Measurements from ENCODE around the gene PTCD3.

Gene PTCD3

GRCh38 chr2:86066915-86067314 is 39.1 kb upstream of the PTCD3 start:
- TF ChIP-seq, protein P1, sequence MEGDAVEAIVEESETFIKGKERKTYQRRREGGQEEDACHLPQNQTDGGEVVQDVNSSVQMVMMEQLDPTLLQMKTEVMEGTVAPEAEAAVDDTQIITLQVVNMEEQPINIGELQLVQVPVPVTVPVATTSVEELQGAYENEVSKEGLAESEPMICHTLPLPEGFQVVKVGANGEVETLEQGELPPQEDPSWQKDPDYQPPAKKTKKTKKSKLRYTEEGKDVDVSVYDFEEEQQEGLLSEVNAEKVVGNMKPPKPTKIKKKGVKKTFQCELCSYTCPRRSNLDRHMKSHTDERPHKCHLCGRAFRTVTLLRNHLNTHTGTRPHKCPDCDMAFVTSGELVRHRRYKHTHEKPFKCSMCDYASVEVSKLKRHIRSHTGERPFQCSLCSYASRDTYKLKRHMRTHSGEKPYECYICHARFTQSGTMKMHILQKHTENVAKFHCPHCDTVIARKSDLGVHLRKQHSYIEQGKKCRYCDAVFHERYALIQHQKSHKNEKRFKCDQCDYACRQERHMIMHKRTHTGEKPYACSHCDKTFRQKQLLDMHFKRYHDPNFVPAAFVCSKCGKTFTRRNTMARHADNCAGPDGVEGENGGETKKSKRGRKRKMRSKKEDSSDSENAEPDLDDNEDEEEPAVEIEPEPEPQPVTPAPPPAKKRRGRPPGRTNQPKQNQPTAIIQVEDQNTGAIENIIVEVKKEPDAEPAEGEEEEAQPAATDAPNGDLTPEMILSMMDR (IDR thresholded peaks at IDR 0.05; ENCODE audit: low read depth, low read length) = no peak
- H3K4me3 ChIP-seq (ENCODE audit: low read depth, low read length) = no peak overlapping the region

DNA sequence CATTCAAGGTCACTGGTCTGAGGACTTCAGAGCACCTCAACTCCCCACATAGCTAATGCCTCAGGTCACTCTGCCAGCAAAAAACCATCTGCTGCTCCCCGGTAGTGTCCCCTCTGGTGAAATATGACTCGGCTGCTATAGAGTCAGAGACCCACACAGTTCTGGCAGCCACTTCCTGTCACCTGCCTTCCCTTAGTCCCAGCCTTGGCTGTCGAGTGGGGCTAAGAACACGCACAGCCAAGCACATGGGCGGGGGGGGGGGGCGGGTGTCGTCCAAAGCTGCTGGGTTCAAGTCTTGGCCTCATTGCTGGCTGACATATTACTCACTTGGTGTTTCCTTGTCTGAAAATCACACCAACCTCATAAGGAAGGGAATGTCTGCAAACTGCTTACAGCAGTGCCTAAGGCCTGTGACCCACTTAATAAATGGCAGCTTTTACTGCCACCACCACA is 37.9 kb upstream of the PTCD3 start:
- TF ChIP-seq, protein P1 (IDR thresholded peaks at IDR 0.05; ENCODE audit: low read depth, low read length) = no peak
- H3K4me3 ChIP-seq (ENCODE audit: low read depth, low read length) = no peak overlapping the region

- TF ChIP-seq, protein P1 (IDR thresholded peaks at IDR 0.05; ENCODE audit: low read depth, low read length) = no peak
- H3K4me3 ChIP-seq (ENCODE audit: low read depth, low read length) = no peak overlapping the region
Measured at GRCh38 chr2:86068648-86069047, 37.4 kb upstream of the PTCD3 start.

GRCh38 chr2:86069091-86069685 is 36.8 kb upstream of the PTCD3 start:
- TF ChIP-seq, protein P1 (IDR thresholded peaks at IDR 0.05; ENCODE audit: low read depth, low read length) = no peak

DNA sequence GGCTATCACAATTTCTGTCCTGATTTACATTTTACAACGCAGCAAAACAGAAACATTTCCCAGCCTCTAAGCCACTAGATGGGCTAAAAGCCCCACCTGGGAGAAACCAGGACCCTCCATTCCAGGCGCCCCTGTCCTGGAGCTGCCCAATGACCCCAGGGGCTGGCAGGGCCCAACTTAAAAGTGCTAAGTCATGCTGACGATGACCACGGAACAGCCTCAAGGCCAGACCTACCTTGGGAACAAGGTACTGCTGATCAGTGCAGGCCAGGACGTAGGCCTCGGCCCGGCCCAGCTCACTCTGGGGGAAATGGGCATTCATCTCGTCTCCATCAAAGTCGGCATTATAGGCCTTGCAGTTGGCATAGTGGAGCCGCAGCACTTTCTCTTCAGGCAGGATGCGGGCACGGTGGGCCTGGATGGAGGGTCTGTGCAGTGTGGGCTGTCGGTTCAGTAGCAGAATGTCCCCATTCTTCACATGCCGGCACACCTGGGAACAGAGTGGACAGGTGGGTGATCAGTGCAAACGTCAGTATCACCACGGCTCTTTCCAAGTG is 36.2 kb upstream of the PTCD3 start:
- H3K4me3 ChIP-seq (ENCODE audit: low read depth, low read length) = no peak overlapping the region
- TF ChIP-seq, protein P1 (IDR thresholded peaks at IDR 0.05; ENCODE audit: low read depth, low read length) = no peak

More at GRCh38 chr2:86069091-86069685, 36.8 kb upstream of the PTCD3 start:
- H3K4me3 ChIP-seq (ENCODE audit: low read depth, low read length) = no peak overlapping the region

DNA sequence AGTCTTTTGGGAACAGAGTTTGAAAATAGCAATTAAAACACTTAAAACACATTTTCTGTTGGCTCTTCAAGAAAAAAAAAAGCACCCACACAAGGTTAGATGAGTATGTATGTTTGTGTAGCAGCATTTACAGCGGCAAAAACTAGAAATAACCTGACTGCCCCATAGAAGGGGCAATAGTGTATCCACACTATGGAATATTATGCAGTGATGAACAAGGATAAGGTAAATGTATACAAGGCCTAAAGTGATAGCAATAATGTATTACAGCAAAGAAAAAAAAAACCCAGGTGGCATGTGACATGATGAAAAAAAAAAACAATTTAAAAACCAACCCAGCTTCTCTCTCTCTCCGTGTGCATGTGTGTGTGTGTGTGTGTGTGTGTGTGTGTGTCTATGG is 35.2 kb upstream of the PTCD3 start:
- no peak overlapping the region for H3K4me3 ChIP-seq (ENCODE audit: low read depth, low read length)
- TF ChIP-seq, protein P1 (IDR thresholded peaks at IDR 0.05; ENCODE audit: low read depth, low read length) = no peak

GRCh38 chr2:86072271-86072858 is 33.7 kb upstream of the PTCD3 start:
- TF ChIP-seq, protein P1 (IDR thresholded peaks at IDR 0.05; ENCODE audit: low read depth, low read length) = no peak
- H3K4me3 ChIP-seq (ENCODE audit: low read depth, low read length) = no peak overlapping the region
